ENCODE results near the gene INO80C. TPM values are rescaled to one million over a fixed set of nuclear protein-coding genes. Genes with fewer than 3 reads are reported as not detected.

Gene INO80C
- total and polyA plus RNA-seq, 2 of the 4 experiments (the other 2 are of a cell fraction), result 5.6 to 17.1 TPM

- Histone ChIP-seq H3K9me3 (ENCODE audit: control insufficient read depth, insufficient read depth, low read length) (no peaks in the 10 kb centered on the region), H3K9ac (ENCODE audit: low read depth, low read length) (no peak overlapping the region), H2AFZ (replicated peaks; ENCODE audit: low read length, poor library complexity) (no peak overlapping the region), H3K36me3 (ENCODE audit: control insufficient read depth, insufficient read depth, low read length) (no peaks in the 10 kb centered on the region), H3K14ac (replicated peaks; ENCODE audit: low read depth, low read length) (no peak overlapping the region), H3K4me2 (ENCODE audit: low read depth, low read length) (no peak overlapping the region), H2BK120ac (ENCODE audit: low read depth, low read length) (no peak overlapping the region), H4K8ac (ENCODE audit: low read depth in 2 of 2, low read length in 2 of 2) (no peak overlapping the region), H3K4ac (ENCODE audit: low read depth, low read length) (no peak overlapping the region), H3K23ac (ENCODE audit: low read depth, low read length) (no peak overlapping the region), H3K4me3 (ENCODE audit: insufficient read depth, low read depth, low read length) (no peak overlapping the region), H4K5ac (ENCODE audit: low read depth, low read length) (no peak overlapping the region), H3K79me1 (ENCODE audit: low read depth in 1 of 2, low read length in 2 of 2) (no peaks in the 10 kb centered on the region), H3K9me1 (ENCODE audit: insufficient read depth, low read length) (peaks cover 20% of the 10 kb centered on the region), H4K20me1 (ENCODE audit: insufficient read depth, low read length) (no peaks in the 10 kb centered on the region), H4K91ac (ENCODE audit: insufficient read depth, low read depth, low read length) (no peak overlapping the region), H2BK20ac (ENCODE audit: low read depth, low read length) (no peak overlapping the region), H2BK5ac (ENCODE audit: low read depth, low read length, poor library complexity, severe bottlenecking) (no peak overlapping the region), H3K27ac (ENCODE audit: insufficient read depth, low read length) (no peak overlapping the region), H3K56ac (ENCODE audit: extremely low read depth, insufficient read depth, low read length) (no peak overlapping the region), H3K27me3 (ENCODE audit: control insufficient read depth, insufficient read depth, low read length) (no peaks in the 10 kb centered on the region), H3K4me1 (ENCODE audit: control insufficient read depth, insufficient read depth, low read length) (peaks cover 11% of the 10 kb centered on the region), H3K18ac (ENCODE audit: low read depth, low read length) (no peak overlapping the region), H2BK15ac (ENCODE audit: low read depth, low read length) (no peak overlapping the region), H2AK9ac (replicated peaks; ENCODE audit: low read depth, low read length, poor library complexity) (no peak overlapping the region), H2AK5ac (ENCODE audit: low read depth, low read length) (no peak overlapping the region)
- no TSS peak for BruUV-seq (replicated peaks)
- WGBS, 2 experiments (ENCODE audit: extremely low coverage in 2 of 2, insufficient read length in 1 of 2), result no CpG with 5 or more reads among the region's 6 CpGs
- ATAC-seq (ENCODE audit: low read depth) (no peak), DNase-seq (no peak)
- ChIA-PET POLR2A (ENCODE audit: unreplicated experiment) (no interaction called here), CTCF (no interaction called here)
- intact Hi-C loops (cut with micrococcal nuclease), result no loop called here
- TF ChIP-seq MAZ (IDR thresholded peaks at IDR 0.05; ENCODE audit: borderline replicate concordance, low read depth, low read length) (no peak), MXI1 (IDR thresholded peaks at IDR 0.05; ENCODE audit: borderline replicate concordance, low read depth, low read length) (no peak), NFE2L2 (IDR thresholded peaks at IDR 0.05; ENCODE audit: low read depth, low read length) (no peak), RAD21 (IDR thresholded peaks at IDR 0.05; ENCODE audit: low read length) (no peak), FOS (IDR thresholded peaks at IDR 0.05; ENCODE audit: low read depth, low read length) (no peak), CHD1 (IDR thresholded peaks at IDR 0.05; ENCODE audit: low read depth, low read length) (no peak), RFX5 (IDR thresholded peaks at IDR 0.05; ENCODE audit: low read depth, low read length) (no peak)
- in situ Hi-C loops (cut with MboI; ENCODE audit: low sequenced_read_pairs), result no loop called here
- dilution Hi-C loops (cut with HindIII; ENCODE audit: low sequenced_read_pairs, unreplicated experiment), result no loop called here
Measured at GRCh38 chr18:35466334-35466733, 31.4 kb downstream of the INO80C start.

All from IMR-90 (cell line).